C4-2B (cell line): ENCODE data around the gene GPR142.

ENCODE experiments used
- ZFX ChIP-seq: fragments of 450-650 bp; IDR thresholded peaks from 2 replicates; pipeline ENCODE4 v1.6.1; 2017
- TF ChIP-seq, protein P1 (sequence below): fragments of 450-650 bp; conservative IDR thresholded peaks from 2 replicates; pipeline ENCODE4 v1.5.1; 2017; ENCODE audit warnings: mild to moderate bottlenecking

GRCh38 chr17:74392848-74393247, 25.5 kb downstream of the GPR142 start:
- TF ChIP-seq, protein P1, sequence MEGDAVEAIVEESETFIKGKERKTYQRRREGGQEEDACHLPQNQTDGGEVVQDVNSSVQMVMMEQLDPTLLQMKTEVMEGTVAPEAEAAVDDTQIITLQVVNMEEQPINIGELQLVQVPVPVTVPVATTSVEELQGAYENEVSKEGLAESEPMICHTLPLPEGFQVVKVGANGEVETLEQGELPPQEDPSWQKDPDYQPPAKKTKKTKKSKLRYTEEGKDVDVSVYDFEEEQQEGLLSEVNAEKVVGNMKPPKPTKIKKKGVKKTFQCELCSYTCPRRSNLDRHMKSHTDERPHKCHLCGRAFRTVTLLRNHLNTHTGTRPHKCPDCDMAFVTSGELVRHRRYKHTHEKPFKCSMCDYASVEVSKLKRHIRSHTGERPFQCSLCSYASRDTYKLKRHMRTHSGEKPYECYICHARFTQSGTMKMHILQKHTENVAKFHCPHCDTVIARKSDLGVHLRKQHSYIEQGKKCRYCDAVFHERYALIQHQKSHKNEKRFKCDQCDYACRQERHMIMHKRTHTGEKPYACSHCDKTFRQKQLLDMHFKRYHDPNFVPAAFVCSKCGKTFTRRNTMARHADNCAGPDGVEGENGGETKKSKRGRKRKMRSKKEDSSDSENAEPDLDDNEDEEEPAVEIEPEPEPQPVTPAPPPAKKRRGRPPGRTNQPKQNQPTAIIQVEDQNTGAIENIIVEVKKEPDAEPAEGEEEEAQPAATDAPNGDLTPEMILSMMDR: no peak
- no peak for TF ChIP-seq ZFX
